Thyroid gland (tissue), 4 donors: ENCODE measurements around the gene TENM3.

Source experiments
- CTCF ChIP-seq, 6 experiments: fragments of 200-600 bp in 3 of 6; fragments of 450-650 bp in 3 of 6; sonication (generic) in 3 of 6; IDR thresholded peaks; one replicate each; pipeline ENCODE4 v1.5.1; 2016 to 2019; ENCODE audit warnings: antibody characterized with exemption in 6 of 6, mild to moderate bottlenecking in 2 of 6, inconsistent platforms in 1 of 6, moderate library complexity in 1 of 6
- POLR2A ChIP-seq, 2 donors: fragments of 450-650 bp; IDR thresholded peaks; one replicate each; pipeline ENCODE4 v1.6.1; 2017; ENCODE audit warnings: antibody characterized with exemption in 2 of 2, mild to moderate bottlenecking in 2 of 2, moderate library complexity in 1 of 2

GRCh38 chr4:182228991-182229577 is 14.1 kb upstream of the TENM3 start:
- no peak for TF ChIP-seq CTCF (IDR thresholded peaks at IDR 0.05)
- no peak for TF ChIP-seq POLR2A (IDR thresholded peaks at IDR 0.05)
